ENCODE measurements around the gene PTPN6.

PTPN6 gene

DNA sequence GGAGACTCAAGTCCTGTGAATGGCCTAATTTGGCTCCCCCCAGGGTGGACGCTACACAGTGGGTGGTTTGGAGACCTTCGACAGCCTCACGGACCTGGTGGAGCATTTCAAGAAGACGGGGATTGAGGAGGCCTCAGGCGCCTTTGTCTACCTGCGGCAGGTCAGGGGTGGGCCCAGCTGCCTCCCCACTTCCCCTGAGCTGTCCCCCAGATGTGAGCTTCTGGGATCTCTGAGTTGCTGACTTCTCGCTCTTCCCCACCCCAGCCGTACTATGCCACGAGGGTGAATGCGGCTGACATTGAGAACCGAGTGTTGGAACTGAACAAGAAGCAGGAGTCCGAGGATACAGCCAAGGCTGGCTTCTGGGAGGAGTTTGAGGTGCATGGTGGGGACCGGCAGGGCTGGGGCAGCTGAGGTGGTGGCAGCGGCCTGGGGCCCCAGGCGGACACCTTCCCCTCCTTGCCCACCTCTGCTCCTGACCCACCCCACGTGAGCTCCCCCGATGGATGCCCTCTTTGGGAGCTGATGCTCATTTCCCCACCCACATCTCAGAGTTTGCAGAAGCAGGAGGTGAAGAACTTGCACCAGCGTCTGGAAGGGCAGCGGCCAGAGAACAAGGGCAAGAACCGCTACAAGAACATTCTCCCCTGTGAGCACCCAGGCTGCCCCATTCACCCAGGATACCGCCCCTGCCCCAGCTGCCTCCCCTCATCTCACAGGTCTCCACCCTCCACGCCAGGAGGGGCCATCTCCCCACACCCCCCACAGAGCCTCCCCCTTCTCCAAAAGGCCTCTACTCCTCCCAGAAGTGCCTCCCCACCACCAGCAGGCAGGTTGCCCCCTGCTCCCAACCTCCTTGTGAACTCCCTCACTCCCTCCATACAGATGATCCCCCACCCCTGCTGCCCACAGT lies 4.2 kb downstream of the PTPN6 start:
- Histone ChIP-seq H3K9me3 (replicated peaks; ENCODE audit: insufficient read depth, low read length) (no peaks in the 10 kb centered on the region), H2AFZ (ENCODE audit: low read length) (no peak overlapping the region), H3K4me2 (ENCODE audit: low read depth, low read length) (no peak overlapping the region), H3F3A (ENCODE audit: insufficient read depth, low read length) (peaks cover 52% of the 10 kb centered on the region), H4K20me1 (ENCODE audit: insufficient read depth, low read length) (no peaks in the 10 kb centered on the region), H3K9ac (ENCODE audit: low read length) (no peak overlapping the region), H3K27me3 (replicated peaks; ENCODE audit: insufficient read depth, low read length) (no peaks in the 10 kb centered on the region), H3K4me1 (ENCODE audit: low read length) (peaks cover 76% of the 10 kb centered on the region), H3K79me2 (ENCODE audit: low read length) (peaks cover 92% of the 10 kb centered on the region), H3K36me3 (replicated peaks; ENCODE audit: insufficient read depth, low read length) (no peaks in the 10 kb centered on the region; the same call in 1 of the 2 replicates), H3K9me2 (replicated peaks; ENCODE audit: insufficient read depth, low read length) (no peaks in the 10 kb centered on the region), H3K4me3 (ENCODE audit: low read length) (no peak overlapping the region), H3K27ac (ENCODE audit: low read length) (peak overlapping the region; percentile 97; the same call in 1 of the 2 replicates)
- no peak for TF ChIP-seq EZH2phosphoT487 (IDR thresholded peaks at IDR 0.05; ENCODE audit: low read length)
- TF ChIP-seq, protein P1, sequence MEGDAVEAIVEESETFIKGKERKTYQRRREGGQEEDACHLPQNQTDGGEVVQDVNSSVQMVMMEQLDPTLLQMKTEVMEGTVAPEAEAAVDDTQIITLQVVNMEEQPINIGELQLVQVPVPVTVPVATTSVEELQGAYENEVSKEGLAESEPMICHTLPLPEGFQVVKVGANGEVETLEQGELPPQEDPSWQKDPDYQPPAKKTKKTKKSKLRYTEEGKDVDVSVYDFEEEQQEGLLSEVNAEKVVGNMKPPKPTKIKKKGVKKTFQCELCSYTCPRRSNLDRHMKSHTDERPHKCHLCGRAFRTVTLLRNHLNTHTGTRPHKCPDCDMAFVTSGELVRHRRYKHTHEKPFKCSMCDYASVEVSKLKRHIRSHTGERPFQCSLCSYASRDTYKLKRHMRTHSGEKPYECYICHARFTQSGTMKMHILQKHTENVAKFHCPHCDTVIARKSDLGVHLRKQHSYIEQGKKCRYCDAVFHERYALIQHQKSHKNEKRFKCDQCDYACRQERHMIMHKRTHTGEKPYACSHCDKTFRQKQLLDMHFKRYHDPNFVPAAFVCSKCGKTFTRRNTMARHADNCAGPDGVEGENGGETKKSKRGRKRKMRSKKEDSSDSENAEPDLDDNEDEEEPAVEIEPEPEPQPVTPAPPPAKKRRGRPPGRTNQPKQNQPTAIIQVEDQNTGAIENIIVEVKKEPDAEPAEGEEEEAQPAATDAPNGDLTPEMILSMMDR (IDR thresholded peaks at IDR 0.05; ENCODE audit: low read length), result no peak
- no peak for DNase-seq

DNA sequence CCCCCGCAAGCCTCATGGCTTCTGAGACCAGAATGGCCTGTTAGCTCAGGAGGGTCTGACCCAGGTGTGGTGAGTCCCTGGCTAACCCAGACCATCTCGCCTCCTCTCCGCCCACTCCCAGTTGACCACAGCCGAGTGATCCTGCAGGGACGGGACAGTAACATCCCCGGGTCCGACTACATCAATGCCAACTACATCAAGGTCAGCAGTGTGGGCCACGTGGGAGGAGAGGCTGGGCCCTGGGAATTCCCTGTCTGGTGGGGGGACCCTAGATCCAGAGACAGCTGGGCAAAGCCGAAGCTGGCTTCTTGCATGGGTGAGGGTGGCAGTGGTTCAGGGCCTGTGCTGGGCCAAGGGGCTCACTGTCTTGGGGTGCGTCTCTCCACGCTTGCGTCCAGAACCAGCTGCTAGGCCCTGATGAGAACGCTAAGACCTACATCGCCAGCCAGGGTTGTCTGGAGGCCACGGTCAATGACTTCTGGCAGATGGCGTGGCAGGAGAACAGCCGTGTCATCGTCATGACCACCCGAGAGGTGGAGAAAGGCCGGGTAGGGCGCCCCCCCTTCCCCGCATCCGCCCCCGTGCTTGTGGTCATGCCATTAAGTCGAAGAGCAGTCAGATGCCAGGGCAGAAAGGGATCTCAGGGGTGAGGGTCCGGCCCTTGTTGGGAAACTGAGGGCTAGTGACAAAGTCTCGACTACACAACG lies 5.0 kb downstream of the PTPN6 start:
- H2AFZ ChIP-seq (ENCODE audit: low read length), result no peak overlapping the region
- H3K4me1 ChIP-seq (ENCODE audit: low read length), result peaks cover 77% of the 10 kb centered on the region
- H3K9ac ChIP-seq (ENCODE audit: low read length), result no peak overlapping the region
- H3K27ac ChIP-seq (ENCODE audit: low read length), result no peak overlapping the region; the same call in 1 of the 2 replicates
- H3K4me2 ChIP-seq (ENCODE audit: low read depth, low read length), result no peak overlapping the region
- H3K9me3 ChIP-seq (replicated peaks; ENCODE audit: insufficient read depth, low read length), result no peaks in the 10 kb centered on the region
- no peaks in the 10 kb centered on the region; the same call in 1 of the 2 replicates for H3K36me3 ChIP-seq (replicated peaks; ENCODE audit: insufficient read depth, low read length)
- TF ChIP-seq EZH2 (optimal IDR thresholded peaks at IDR 0.05; ENCODE audit: low read depth, low read length) (no peak), EZH2phosphoT487 (IDR thresholded peaks at IDR 0.05; ENCODE audit: low read length) (no peak)
- TF ChIP-seq, protein P1 (IDR thresholded peaks at IDR 0.05; ENCODE audit: low read length), result no peak
- no peaks in the 10 kb centered on the region for H3K27me3 ChIP-seq (replicated peaks; ENCODE audit: insufficient read depth, low read length)
- no peak for DNase-seq
- peaks cover 92% of the 10 kb centered on the region for H3K79me2 ChIP-seq (ENCODE audit: low read length)
- peaks cover 53% of the 10 kb centered on the region for H3F3A ChIP-seq (ENCODE audit: insufficient read depth, low read length)
- no peaks in the 10 kb centered on the region for H3K9me2 ChIP-seq (replicated peaks; ENCODE audit: insufficient read depth, low read length)
- no peak overlapping the region for H3K4me3 ChIP-seq (ENCODE audit: low read length)
- no peaks in the 10 kb centered on the region for H4K20me1 ChIP-seq (ENCODE audit: insufficient read depth, low read length)

DNA sequence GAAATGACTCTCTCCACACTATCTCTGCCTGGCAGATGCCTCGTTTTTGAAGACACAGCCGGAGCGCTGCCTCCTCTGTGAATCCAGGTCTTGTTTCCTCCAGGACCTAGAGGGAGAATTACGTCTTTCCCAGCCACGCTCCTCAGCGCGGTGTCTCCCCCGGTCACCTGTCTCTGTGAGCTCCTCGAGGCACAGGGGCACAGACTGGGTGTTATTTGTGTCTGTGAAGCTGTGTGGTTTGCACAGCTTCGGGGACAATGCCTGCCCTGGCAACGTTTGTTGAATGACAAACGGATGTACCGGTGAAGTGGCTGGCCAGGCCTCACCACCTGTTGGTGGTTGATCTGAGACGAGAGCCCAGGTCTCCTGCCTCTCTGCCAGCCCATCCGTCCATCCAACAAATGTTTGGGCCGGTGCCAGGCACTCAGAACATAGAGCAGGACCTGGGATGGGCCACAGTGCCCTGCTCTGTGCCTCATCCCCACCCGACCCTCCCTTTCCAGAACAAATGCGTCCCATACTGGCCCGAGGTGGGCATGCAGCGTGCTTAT lies 6.1 kb downstream of the PTPN6 start:
- Histone ChIP-seq H2AFZ (ENCODE audit: low read length) (no peak overlapping the region), H3K4me2 (ENCODE audit: low read depth, low read length) (no peak overlapping the region), H4K20me1 (ENCODE audit: insufficient read depth, low read length) (no peaks in the 10 kb centered on the region), H3K4me1 (ENCODE audit: low read length) (peaks cover 87% of the 10 kb centered on the region), H3K27me3 (replicated peaks; ENCODE audit: insufficient read depth, low read length) (no peaks in the 10 kb centered on the region), H3K79me2 (ENCODE audit: low read length) (peaks cover 83% of the 10 kb centered on the region), H3K4me3 (ENCODE audit: low read length) (no peak overlapping the region), H3F3A (ENCODE audit: insufficient read depth, low read length) (peaks cover 53% of the 10 kb centered on the region), H3K9me3 (replicated peaks; ENCODE audit: insufficient read depth, low read length) (no peaks in the 10 kb centered on the region), H3K27ac (ENCODE audit: low read length) (peak overlapping the region; percentile 94; the same call in 1 of the 2 replicates), H3K36me3 (replicated peaks; ENCODE audit: insufficient read depth, low read length) (no peaks in the 10 kb centered on the region; the same call in 1 of the 2 replicates), H3K9me2 (replicated peaks; ENCODE audit: insufficient read depth, low read length) (no peaks in the 10 kb centered on the region), H3K9ac (ENCODE audit: low read length) (no peak overlapping the region)
- no peak for DNase-seq
- no peak for TF ChIP-seq EZH2phosphoT487 (IDR thresholded peaks at IDR 0.05; ENCODE audit: low read length)
- TF ChIP-seq, protein P1 (IDR thresholded peaks at IDR 0.05; ENCODE audit: low read length), result no peak
- TF ChIP-seq EZH2 (optimal IDR thresholded peaks at IDR 0.05; ENCODE audit: low read depth, low read length), result no peak
